Keratinocyte (primary cell): Measurements from ENCODE around the gene RSAD1. TPM values are rescaled to one million over a fixed set of nuclear protein-coding genes. Genes with fewer than 3 reads are reported as not detected.

Source experiments
- DNase-seq: peaks from one replicate; pipeline ENCODE4 v3.0.0-alpha.2; 2011; ENCODE audit warnings: low read depth, missing footprints, low spot score
- FAIRE-seq: peaks from 2 replicates; lab custom pipeline; 2011; peaks lifted over from hg19 to GRCh38; lab: Jason Lieb, UNC
- H2AFZ ChIP-seq: 2 replicates; pipeline ENCODE4 v1.6.0; 2012; ENCODE audit warnings: low read length, control low read depth, inconsistent platforms; ENCODE audit not compliant: control insufficient read depth
- H3K27ac ChIP-seq: 2 replicates; pipeline ENCODE4 v1.5.1; 2011; ENCODE audit warnings: low read length; ENCODE audit not compliant: control insufficient read depth, insufficient read depth
- H3K27me3 ChIP-seq: 3 replicates; pipeline ENCODE4 v1.6.0; 2011; ENCODE audit warnings: low read length; ENCODE audit not compliant: control insufficient read depth, insufficient read depth; ENCODE audit errors: extremely low read depth
- H3K36me3 ChIP-seq, 2 experiments: 2 replicates in 1 of 2; 3 replicates in 1 of 2; pipeline ENCODE4 v1.5.1; 2011; ENCODE audit warnings: low read length in 2 of 2, mild to moderate bottlenecking in 1 of 2; ENCODE audit not compliant: control insufficient read depth in 2 of 2, insufficient read depth in 2 of 2; ENCODE audit errors: extremely low read depth in 1 of 2
- H3K4me1 ChIP-seq: 3 replicates; pipeline ENCODE4 v1.5.1; 2011; ENCODE audit warnings: low read length; ENCODE audit not compliant: control insufficient read depth, insufficient read depth; ENCODE audit errors: extremely low read depth
- H3K4me2 ChIP-seq: 3 replicates; pipeline ENCODE4 v1.6.0; 2011; ENCODE audit warnings: low read depth, low read length; ENCODE audit not compliant: control insufficient read depth, insufficient read depth; ENCODE audit errors: extremely low read depth
- H3K4me3 ChIP-seq, 3 experiments: fragments of 200-600 bp in 1 of 3; sonication (generic) in 1 of 3; 2 replicates in 2 of 3; 3 replicates in 1 of 3; pipeline ENCODE4 v1.5.1; 2011 to 2016; ENCODE audit warnings: low read length in 3 of 3, mild to moderate bottlenecking in 3 of 3, control low read depth in 2 of 3, inconsistent platforms in 1 of 3, low read depth in 1 of 3, mixed read lengths in 1 of 3, mixed run types in 1 of 3, moderate library complexity in 1 of 3; ENCODE audit not compliant: control insufficient read depth in 2 of 3, insufficient read depth in 2 of 3; ENCODE audit errors: extremely low read depth in 1 of 3
- H3K79me2 ChIP-seq: 2 replicates; pipeline ENCODE4 v1.6.0; 2012; ENCODE audit warnings: low read length; ENCODE audit not compliant: control insufficient read depth, insufficient read depth
- H3K9ac ChIP-seq: 3 replicates; pipeline ENCODE4 v1.6.0; 2011; ENCODE audit warnings: low read length; ENCODE audit not compliant: control insufficient read depth, insufficient read depth; ENCODE audit errors: extremely low read depth
- H3K9me1 ChIP-seq: 3 replicates; pipeline ENCODE4 v1.6.0; 2011; ENCODE audit warnings: low read length; ENCODE audit not compliant: control insufficient read depth, insufficient read depth; ENCODE audit errors: extremely low read depth
- H3K9me3 ChIP-seq: 2 replicates; pipeline ENCODE4 v1.5.1; 2012; ENCODE audit warnings: low read depth, low read length; ENCODE audit not compliant: control insufficient read depth
- H4K20me1 ChIP-seq: 3 replicates; pipeline ENCODE4 v1.6.0; 2011; ENCODE audit warnings: low read length; ENCODE audit not compliant: control insufficient read depth, insufficient read depth; ENCODE audit errors: extremely low read depth
- CTCF ChIP-seq, 3 experiments: IDR thresholded peaks in 1 of 3; conservative IDR thresholded peaks in 1 of 3; optimal IDR thresholded peaks in 1 of 3; 2 replicates in 2 of 3; 3 replicates in 1 of 3; pipeline versions ENCODE3 to v1.5.1; 2011; ENCODE audit warnings: low read length in 3 of 3, mild to moderate bottlenecking in 3 of 3, moderate library complexity in 2 of 3, control low read depth in 1 of 3, inconsistent platforms in 1 of 3; ENCODE audit not compliant: insufficient read depth in 2 of 3; ENCODE audit errors: extremely low read depth in 1 of 3
- EZH2 ChIP-seq: IDR thresholded peaks from one replicate; pipeline ENCODE4 v1.6.1; 2012; ENCODE audit warnings: inconsistent platforms, mild to moderate bottlenecking, low read length, moderate library complexity
- dilution Hi-C: fragments of 300-500 bp; cut with MboI; formaldehyde crosslinking; loops from one replicate; pipeline ENCODE4 v1.7.0; 2020; ENCODE audit warnings: low sequenced_read_pairs; ENCODE audit not compliant: extremely low pct_ligation_motif_present
- polyA plus RNA-seq, 5 experiments: library from polyadenylated mRNA; depleted of rRNA in 3 of 5; stranded (reverse) in 3 of 5; stranded (forward) in 1 of 5; unstranded in 1 of 5; fragments of >200 nt; gene quantifications; 1 replicate in 1 of 5; 2 replicates in 3 of 5; 3 replicates in 1 of 5; pipeline versions ENCODE4 v1.2.1 to v1.2.3, GENCODE V29; 2011 to 2012; ENCODE audit warnings: missing spikeins in 2 of 5, low read depth in 1 of 5, low replicate concordance in 1 of 5

RSAD1 gene
- polyA plus RNA-seq, 1 donor (not counting 4 experiments of a cell fraction or from before 2014, with no cell fraction given): 28.2 TPM

GRCh38 chr17:50460831-50461526 is 17.7 kb upstream of the RSAD1 start:
- Histone ChIP-seq H3K4me3 (no peak overlapping the region), H2AFZ (no peak overlapping the region), H3K79me2 (no peaks in the 10 kb centered on the region), H3K9ac (no peak overlapping the region), H3K27ac (no peak overlapping the region), H3K27me3 (no peaks in the 10 kb centered on the region), H3K9me3 (no peaks in the 10 kb centered on the region), H3K36me3 (peaks cover 4 to 24% of the 10 kb centered on the region in 2 experiments), H4K20me1 (peaks cover 3% of the 10 kb centered on the region), H3K4me1 (peaks cover 10% of the 10 kb centered on the region), H3K9me1 (no peaks in the 10 kb centered on the region), H3K4me2 (no peak overlapping the region)
- FAIRE-seq (no peak), DNase-seq (no peak)
- no peak for TF ChIP-seq CTCF (optimal IDR thresholded peaks at IDR 0.05 in 1 of 3, IDR thresholded peaks at IDR 0.05 in 1 of 3, conservative IDR thresholded peaks at IDR 0.05 in 1 of 3; ENCODE audit: extremely low read depth in 1 of 3, insufficient read depth in 2 of 3, low read length in 3 of 3)
- no peak for TF ChIP-seq EZH2
- dilution Hi-C loops: no loop called here

DNA sequence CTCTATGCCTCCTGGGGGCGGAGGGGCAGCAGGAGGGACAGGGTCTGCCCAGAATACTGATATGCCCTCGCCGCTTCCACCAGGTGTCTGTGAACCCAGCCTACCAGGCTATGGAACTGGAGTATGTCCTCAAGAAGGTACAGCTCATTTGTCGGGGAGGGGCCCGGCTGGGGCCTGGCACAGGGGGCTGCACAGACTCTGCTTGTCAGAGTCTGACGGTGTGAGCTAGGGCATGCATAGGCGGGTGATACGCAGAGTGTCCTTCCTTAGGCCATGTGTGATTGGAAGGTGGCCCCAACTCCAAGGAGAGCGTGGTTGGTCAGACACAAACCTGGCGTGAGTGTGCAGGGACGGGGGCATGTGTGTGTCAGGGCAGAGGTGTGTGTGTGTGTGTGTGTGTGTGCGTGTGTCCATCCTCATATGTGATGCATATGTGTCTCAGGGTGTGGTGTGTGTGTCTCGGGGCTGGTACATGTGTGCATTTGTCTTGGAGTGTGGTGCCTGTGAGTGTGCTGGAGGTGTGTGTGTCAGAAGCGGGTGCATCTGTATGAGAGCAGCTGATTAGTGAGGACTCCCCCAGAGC is 17.0 kb upstream of the RSAD1 start:
- FAIRE-seq (no peak), DNase-seq (no peak)
- peaks cover 4 to 22% of the 10 kb centered on the region in 2 experiments for H3K36me3 ChIP-seq
- no peaks in the 10 kb centered on the region for H3K9me3 ChIP-seq
- H3K27me3 ChIP-seq: no peaks in the 10 kb centered on the region
- no peak overlapping the region for H3K9ac ChIP-seq
- no peaks in the 10 kb centered on the region for H3K79me2 ChIP-seq
- no peaks in the 10 kb centered on the region for H3K9me1 ChIP-seq
- no peak overlapping the region for H3K4me3 ChIP-seq
- peaks cover 3% of the 10 kb centered on the region for H4K20me1 ChIP-seq
- H3K4me2 ChIP-seq: no peak overlapping the region
- TF ChIP-seq CTCF (optimal IDR thresholded peaks at IDR 0.05 in 1 of 3, IDR thresholded peaks at IDR 0.05 in 1 of 3, conservative IDR thresholded peaks at IDR 0.05 in 1 of 3; ENCODE audit: extremely low read depth in 1 of 3, insufficient read depth in 2 of 3, low read length in 3 of 3): no peak
- no peak for TF ChIP-seq EZH2
- peaks cover 14% of the 10 kb centered on the region for H3K4me1 ChIP-seq
- no peak overlapping the region for H2AFZ ChIP-seq
- dilution Hi-C loops: no loop called here
- no peak overlapping the region for H3K27ac ChIP-seq
